Immature natural killer cell (primary cell): ENCODE measurements around the gene OXCT1. TPM values are rescaled to one million over a fixed set of nuclear protein-coding genes. Genes with fewer than 3 reads are reported as not detected.
"Not testable (repeated sequence)": the region's sequence is repeated elsewhere in the genome, so short reads cannot be mapped to it uniquely, and the experiment has no call there.

ENCODE experiments used
- DNase-seq, 3 donors: peaks; one replicate each; pipeline ENCODE4 v3.0.0; 2022; ENCODE audit warnings: mixed read lengths in 1 of 3
- H3K27ac Mint-ChIP-seq, 6 donors: one replicate each; pipeline ENCODE4 v1.8.0; 2020; ENCODE audit warnings: mixed read lengths in 6 of 6, mild to moderate bottlenecking in 5 of 6, inconsistent platforms in 4 of 6, moderate library complexity in 3 of 6
- H3K27me3 Mint-ChIP-seq, 3 donors: one replicate each; pipeline ENCODE4 v1.8.0; 2020 to 2021; ENCODE audit warnings: low read depth in 3 of 3, mild to moderate bottlenecking in 3 of 3, mixed read lengths in 3 of 3, moderate library complexity in 3 of 3, inconsistent platforms in 1 of 3
- H3K36me3 Mint-ChIP-seq, 3 donors: one replicate each; pipeline ENCODE4 v1.8.0; 2020; ENCODE audit warnings: mixed read lengths in 3 of 3, inconsistent platforms in 2 of 3, mild to moderate bottlenecking in 2 of 3
- H3K4me1 Mint-ChIP-seq, 2 donors: one replicate each; pipeline ENCODE4 v1.8.0; 2020; ENCODE audit warnings: inconsistent platforms in 2 of 2, mild to moderate bottlenecking in 2 of 2, mixed read lengths in 2 of 2, moderate library complexity in 1 of 2
- H3K4me3 Mint-ChIP-seq, 5 donors: one replicate each; pipeline ENCODE4 v1.8.0; 2020; ENCODE audit warnings: mild to moderate bottlenecking in 5 of 5, mixed read lengths in 5 of 5, inconsistent platforms in 3 of 5, moderate library complexity in 3 of 5
- H3K9me3 Mint-ChIP-seq, 6 donors: one replicate each; pipeline ENCODE4 v1.8.0; 2020; ENCODE audit warnings: mild to moderate bottlenecking in 6 of 6, mixed read lengths in 6 of 6, inconsistent platforms in 4 of 6, moderate library complexity in 3 of 6
- polyA plus RNA-seq, 3 donors: library from polyadenylated mRNA; unstranded; fragments of 300-500 nt; fragmentation: Illumina TruSeq; gene quantifications; one replicate each; pipeline ENCODE4 v1.2.3, GENCODE V29; 2021

OXCT1 gene
- polyA plus RNA-seq, 3 donors from 2014 or later: 16.6 to 25.3 (median 17.5) TPM

DNA sequence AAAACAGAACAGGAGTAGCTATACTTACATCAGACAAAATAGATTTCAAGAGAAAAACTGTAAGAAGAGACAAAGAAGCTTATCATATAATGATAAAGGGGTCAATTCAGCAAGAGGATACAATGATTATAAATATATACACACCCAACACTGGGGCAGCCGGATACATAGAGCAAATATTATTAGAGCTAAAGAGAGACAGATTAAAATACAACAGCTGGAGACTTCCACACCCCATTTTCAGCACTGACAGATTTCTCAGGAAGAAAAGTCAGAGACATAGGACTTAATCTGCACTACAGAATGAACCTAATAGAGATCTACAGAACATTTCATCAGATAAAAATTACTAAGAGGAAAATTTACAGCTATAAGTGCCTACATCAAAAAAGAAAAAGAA is 35.7 kb downstream of the OXCT1 start:
- no peak overlapping the region for H3K27ac Mint-ChIP-seq
- no peaks in the 10 kb centered on the region for H3K9me3 Mint-ChIP-seq
- H3K4me3 Mint-ChIP-seq: no peak overlapping the region
- H3K4me1 Mint-ChIP-seq: peaks cover 0 to 3% of the 10 kb centered on the region in 2 donors
- peaks cover 22 to 42% (median 29%) of the 10 kb centered on the region in 3 donors for H3K36me3 Mint-ChIP-seq
- H3K27me3 Mint-ChIP-seq: no peaks in the 10 kb centered on the region
- DNase-seq: no peak

DNA sequence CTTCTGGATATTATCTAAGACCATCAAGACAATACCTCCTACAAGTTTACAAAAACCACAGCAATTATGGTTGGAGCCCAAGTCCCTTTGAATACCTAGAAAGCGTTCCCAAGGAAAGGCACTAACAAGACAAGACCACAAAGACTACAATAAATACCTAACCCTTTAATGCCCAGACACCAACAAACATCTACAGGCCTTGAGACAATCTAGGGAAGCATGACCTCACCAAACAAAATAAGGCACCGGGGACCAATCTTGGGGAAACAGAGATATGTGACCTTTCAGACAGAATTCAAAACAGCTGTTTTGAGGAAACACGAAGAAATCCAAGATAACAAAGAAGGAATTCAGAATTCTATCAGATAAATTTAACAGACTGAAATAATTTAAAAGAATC is 37.8 kb downstream of the OXCT1 start:
- Mint-ChIP-seq H3K9me3 (no peaks in the 10 kb centered on the region), H3K36me3 (peaks cover 22 to 38% (median 29%) of the 10 kb centered on the region in 3 donors), H3K27ac (no peak overlapping the region), H3K27me3 (peaks cover 0 to 2% (median 0%) of the 10 kb centered on the region in 3 donors), H3K4me1 (peaks cover 0 to 3% of the 10 kb centered on the region in 2 donors), H3K4me3 (no peak overlapping the region)
- DNase-seq: no peak

DNA sequence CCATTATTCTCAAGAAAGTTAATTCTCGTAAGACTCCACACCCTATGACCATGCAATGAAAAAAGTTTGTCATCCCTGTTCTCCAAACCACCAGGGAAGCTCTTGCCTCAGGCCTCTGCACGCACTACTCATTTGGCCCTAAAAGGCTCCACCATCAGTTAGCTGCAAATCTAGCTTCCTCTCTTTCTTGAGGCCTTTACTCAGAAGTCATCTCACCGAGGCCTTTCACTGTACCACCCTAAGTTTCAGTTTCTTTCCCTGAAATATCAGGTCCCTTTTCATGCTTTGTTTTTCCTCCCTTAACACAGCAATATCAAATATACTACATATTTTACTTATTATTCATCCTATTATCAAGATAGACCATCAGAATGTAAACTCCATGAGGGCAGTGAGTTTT is 39.1 kb downstream of the OXCT1 start:
- Mint-ChIP-seq H3K4me1 (peaks cover 0 to 3% of the 10 kb centered on the region in 2 donors), H3K4me3 (no peak overlapping the region), H3K36me3 (peaks cover 27 to 43% (median 29%) of the 10 kb centered on the region in 3 donors), H3K9me3 (no peaks in the 10 kb centered on the region), H3K27me3 (peaks cover 0 to 2% (median 0%) of the 10 kb centered on the region in 3 donors), H3K27ac (no peak overlapping the region)
- DNase-seq: no peak

DNA sequence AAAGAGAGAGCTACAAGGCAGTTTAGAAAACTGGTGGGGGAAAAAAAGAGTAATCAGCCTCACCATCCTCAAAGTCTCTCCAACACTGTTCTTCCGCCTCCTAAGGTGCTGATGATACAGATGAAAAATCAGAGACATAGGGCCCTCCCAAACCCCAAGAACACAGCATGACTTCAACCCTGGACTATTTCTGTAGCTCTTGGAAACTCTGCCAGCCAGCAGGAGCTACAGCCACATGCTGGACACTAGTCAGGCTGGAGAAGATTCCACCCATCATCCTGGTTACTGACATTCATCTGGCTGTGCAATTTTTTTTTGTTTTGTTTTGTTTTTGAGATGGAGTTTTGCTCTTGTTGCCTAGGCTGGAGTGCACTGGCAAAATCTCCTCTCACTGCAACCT is 42.4 kb downstream of the OXCT1 start:
- H3K9me3 Mint-ChIP-seq: no peaks in the 10 kb centered on the region
- peaks cover 0 to 2% (median 2%) of the 10 kb centered on the region in 3 donors for H3K27me3 Mint-ChIP-seq
- DNase-seq: no peak
- peaks cover 0 to 3% of the 10 kb centered on the region in 2 donors for H3K4me1 Mint-ChIP-seq
- H3K4me3 Mint-ChIP-seq: no peak overlapping the region
- peaks cover 15 to 30% (median 20%) of the 10 kb centered on the region in 3 donors for H3K36me3 Mint-ChIP-seq
- no peak overlapping the region for H3K27ac Mint-ChIP-seq

DNA sequence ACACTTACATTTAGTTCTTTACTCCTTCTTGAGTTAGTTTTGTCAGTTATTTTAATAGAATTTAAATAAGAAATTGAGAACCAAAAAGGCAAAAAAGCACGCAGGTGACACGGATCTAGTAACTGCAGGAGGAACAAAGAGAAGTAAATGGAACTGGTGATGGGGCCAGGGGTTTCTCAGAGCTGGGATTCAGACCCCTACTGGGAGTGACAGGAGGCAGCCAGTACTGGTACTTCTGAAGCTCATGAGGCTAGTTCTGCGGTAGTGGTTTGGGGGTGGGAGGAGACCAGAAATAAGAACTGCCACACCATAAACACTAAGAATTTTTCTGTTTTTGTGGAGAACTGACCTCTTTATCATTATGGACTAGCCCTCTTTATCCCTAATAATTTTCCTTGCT is 48.2 kb downstream of the OXCT1 start:
- Mint-ChIP-seq H3K4me1 (peaks cover 2 to 5% of the 10 kb centered on the region in 2 donors), H3K27me3 (peaks cover 0 to 2% (median 0%) of the 10 kb centered on the region in 3 donors), H3K9me3 (no peaks in the 10 kb centered on the region), H3K4me3 (no peak overlapping the region), H3K36me3 (peaks cover 4 to 10% (median 10%) of the 10 kb centered on the region in 3 donors), H3K27ac (no peak overlapping the region)
- DNase-seq: no peak

DNA sequence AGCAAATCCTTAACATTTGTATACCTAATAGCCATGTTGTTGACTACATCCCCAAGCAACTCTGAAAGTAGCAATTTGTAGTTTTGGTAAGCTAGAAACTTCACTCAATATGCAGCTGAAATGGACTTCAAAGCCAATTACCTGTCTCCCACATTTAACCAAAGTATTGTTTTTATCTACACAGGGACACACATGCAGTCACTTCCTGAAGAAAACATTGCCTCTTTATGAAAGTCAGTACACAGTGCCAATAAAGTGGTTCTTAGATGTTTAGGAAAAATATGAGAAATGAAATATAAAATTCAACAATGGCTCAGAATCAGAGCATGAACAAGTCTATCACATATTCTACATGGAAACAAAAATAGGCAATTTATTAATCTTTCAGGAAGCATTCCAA is 49.2 kb downstream of the OXCT1 start:
- Mint-ChIP-seq H3K4me1 (peaks cover 2 to 5% of the 10 kb centered on the region in 2 donors), H3K27me3 (peaks cover 0 to 2% (median 0%) of the 10 kb centered on the region in 3 donors), H3K9me3 (no peaks in the 10 kb centered on the region), H3K36me3 (peaks cover 0 to 10% (median 5%) of the 10 kb centered on the region in 3 donors), H3K27ac (no peak overlapping the region), H3K4me3 (no peak overlapping the region)
- no peak for DNase-seq

DNA sequence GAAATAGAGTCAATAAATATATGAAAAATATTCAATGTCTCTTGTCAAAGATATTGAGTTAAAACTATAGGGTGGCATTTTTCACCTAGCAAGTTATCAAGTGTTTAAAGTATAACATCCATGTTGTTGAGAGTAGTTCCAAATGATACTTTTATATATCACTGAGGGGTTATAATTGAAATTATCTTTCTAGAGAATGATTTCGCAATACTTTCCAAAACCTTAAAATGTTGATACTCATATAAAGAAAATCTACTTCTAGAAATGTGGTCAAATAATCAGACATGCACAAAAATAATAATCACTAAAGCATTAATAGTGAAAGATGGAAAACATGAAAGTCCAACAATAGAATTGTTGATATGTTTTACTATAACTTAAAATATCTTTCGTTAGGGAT is 50.1 kb downstream of the OXCT1 start:
- no peak overlapping the region for H3K27ac Mint-ChIP-seq
- peaks cover 0 to 10% (median 5%) of the 10 kb centered on the region in 3 donors for H3K36me3 Mint-ChIP-seq
- H3K9me3 Mint-ChIP-seq: no peaks in the 10 kb centered on the region
- no peak for DNase-seq
- H3K27me3 Mint-ChIP-seq: no peaks in the 10 kb centered on the region
- H3K4me3 Mint-ChIP-seq: no peak overlapping the region
- H3K4me1 Mint-ChIP-seq: peaks cover 2 to 5% of the 10 kb centered on the region in 2 donors

DNA sequence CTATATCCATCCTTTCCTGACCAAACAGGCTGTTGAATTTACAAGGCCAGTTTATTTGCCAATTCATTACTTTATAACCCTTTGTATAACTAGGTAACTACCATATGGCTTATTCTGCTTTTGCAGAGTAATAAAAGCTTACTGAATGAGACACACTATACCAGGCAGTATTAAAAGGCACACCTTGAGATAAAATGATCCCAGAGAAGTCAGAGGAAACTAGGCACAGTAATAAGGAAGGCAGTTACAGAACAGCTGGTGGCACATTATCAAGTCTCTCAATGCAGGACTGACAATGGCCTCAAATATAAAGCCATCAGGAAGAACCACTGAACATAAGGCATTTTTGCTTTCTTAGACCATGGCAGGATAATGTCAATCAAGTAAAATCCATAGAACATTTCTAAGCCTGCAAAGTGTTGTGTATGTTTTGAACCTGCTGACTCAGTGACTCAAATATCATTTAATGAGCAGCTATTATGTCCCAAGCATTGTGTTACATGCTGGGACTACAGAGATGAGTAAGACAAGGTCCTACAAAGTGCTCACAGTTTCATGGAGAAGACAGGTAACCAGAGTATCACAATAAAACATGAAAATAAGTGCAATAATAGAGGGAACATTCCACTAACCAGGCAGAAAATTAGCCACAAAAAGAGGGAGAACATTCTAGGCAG is 52.5 kb downstream of the OXCT1 start:
- peak overlapping the region in 1 of 6 donors; percentile 73 for H3K27ac Mint-ChIP-seq
- H3K4me3 Mint-ChIP-seq: no peak overlapping the region

DNA sequence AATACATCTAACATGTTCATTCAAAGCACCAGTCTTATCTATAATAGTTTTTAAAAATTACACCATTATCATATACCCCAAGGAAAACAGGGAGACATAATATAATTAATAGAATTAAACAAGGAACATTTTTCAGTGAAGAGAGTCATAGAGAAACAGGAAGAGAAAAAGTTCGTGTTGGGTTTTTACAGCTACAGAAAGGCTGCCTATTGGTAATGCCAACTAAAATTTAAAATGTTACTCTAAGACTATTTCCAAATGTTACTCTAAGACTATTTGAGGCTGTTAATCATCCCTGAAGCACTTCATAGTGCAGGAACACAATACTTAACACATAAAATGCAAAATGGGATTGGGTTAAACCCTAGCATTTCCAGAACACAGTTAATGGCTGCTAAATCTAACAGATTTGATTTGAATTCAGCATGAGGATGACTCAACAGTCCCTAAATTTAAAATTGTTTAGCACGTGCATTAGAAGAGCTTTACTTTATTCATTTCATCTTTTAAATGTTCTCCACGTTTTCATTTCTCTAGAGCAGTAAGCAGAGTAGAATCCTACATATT is 54.5 kb downstream of the OXCT1 start:
- Mint-ChIP-seq H3K27me3 (no peaks in the 10 kb centered on the region), H3K27ac (no peak overlapping the region), H3K36me3 (peaks cover 0 to 5% (median 5%) of the 10 kb centered on the region in 3 donors), H3K4me3 (no peak overlapping the region), H3K9me3 (no peaks in the 10 kb centered on the region), H3K4me1 (peaks cover 0 to 10% of the 10 kb centered on the region in 2 donors)
- DNase-seq: no peak

More for the DNA sequence above, 52.5 kb downstream of the OXCT1 start:
- Mint-ChIP-seq H3K9me3 (no peaks in the 10 kb centered on the region), H3K36me3 (peaks cover 0 to 8% (median 5%) of the 10 kb centered on the region in 3 donors), H3K27me3 (no peaks in the 10 kb centered on the region), H3K4me1 (peaks cover 2 to 5% of the 10 kb centered on the region in 2 donors)
- no peak for DNase-seq

DNA sequence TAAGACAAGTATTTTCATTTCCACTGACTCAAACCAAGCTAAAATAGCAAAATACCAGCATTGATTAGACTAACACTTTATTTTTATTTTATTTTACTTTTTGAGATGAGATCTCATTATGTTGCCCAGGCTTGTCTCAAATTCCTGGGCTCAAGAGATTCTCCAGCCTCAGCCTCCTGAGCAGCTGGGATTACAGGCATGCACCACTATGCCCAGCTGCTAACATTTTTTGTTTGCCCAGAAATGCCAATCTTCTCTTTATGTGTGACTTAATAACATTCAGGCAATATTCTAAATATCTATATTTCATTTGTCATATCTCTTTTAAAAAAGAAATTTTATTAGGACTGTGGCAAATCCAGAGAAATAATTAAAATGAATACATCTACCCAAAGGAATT is 55.0 kb downstream of the OXCT1 start:
- Mint-ChIP-seq H3K4me1 (peaks cover under 1 to 14% of the 10 kb centered on the region in 2 donors), H3K36me3 (peaks cover 0 to 5% (median 5%) of the 10 kb centered on the region in 3 donors), H3K4me3 (no peak overlapping the region), H3K27ac (no peak overlapping the region), H3K27me3 (no peaks in the 10 kb centered on the region), H3K9me3 (no peaks in the 10 kb centered on the region)
- no peak for DNase-seq

DNA sequence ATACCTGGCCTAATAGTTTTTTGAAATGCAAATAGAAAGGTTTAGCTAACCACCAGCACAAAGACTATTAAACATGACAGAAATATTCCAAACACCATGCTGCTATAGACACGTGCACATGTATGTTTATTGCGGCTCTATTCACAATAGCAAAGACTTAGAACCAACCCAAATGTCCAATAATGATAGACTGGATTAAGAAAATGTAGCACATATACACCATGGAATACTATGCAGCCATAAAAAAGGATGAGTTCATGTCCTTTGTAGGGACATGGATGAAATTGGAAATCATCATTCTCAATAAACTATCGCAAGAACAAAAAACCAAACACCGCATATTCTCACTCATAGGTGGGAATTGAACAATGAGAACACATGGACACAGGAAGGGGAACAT is 55.9 kb downstream of the OXCT1 start:
- H3K27ac Mint-ChIP-seq, H3K9me3 Mint-ChIP-seq, H3K27me3 Mint-ChIP-seq, H3K4me3 Mint-ChIP-seq, DNase-seq, H3K36me3 Mint-ChIP-seq: not testable (repeated sequence)
- peaks cover 10 to 23% of the 10 kb centered on the region in 2 donors for H3K4me1 Mint-ChIP-seq

DNA sequence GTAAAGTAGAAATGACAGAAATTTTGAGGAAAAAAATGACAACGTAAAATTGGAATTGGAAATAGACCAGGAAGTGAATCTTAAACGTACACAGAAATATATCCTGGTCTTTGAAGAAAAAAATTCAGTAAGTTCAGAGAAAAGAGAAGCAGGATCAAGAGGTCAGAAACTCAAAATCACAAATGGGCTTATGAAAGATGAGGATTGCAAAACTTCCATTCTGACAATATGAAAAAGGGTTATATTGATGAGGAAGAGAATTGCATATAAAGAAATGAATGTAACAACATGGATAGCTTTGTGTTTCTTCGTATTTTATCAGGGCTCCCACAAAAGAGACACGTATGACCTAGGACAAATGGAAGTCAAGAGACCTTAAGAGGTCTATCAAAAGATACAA is 58.1 kb downstream of the OXCT1 start:
- Mint-ChIP-seq H3K4me3 (no peak overlapping the region), H3K9me3 (no peaks in the 10 kb centered on the region)

DNA sequence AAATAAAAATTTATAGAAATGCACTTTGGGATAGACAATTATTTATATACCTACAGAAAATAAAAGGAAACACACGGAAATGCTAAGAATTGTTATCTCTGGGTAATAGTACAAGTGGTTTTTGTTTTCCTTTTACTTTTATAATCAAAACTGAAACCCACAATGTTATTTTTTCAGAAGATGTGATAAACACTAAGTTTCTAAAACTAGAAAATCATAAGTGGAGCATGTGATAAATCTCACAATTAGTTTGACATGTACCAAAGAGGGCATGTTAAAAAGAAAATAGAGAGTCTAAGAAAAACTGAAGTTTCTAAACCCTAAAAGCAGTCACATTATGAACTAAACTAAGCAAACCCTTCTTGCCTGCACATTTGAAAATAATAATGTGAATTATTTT is 61.1 kb downstream of the OXCT1 start:
- peaks cover 24 to 32% (median 24%) of the 10 kb centered on the region in 3 donors for H3K36me3 Mint-ChIP-seq
- H3K9me3 Mint-ChIP-seq: no peaks in the 10 kb centered on the region
- H3K4me1 Mint-ChIP-seq: peaks cover 16 to 36% of the 10 kb centered on the region in 2 donors
- DNase-seq: no peak
- H3K27ac Mint-ChIP-seq: peak overlapping the region in 5 of 6 donors; percentile 16 to 64 (median 52)
- H3K4me3 Mint-ChIP-seq: peak overlapping the region in 2 of 5 donors; percentile 9 to 37
- H3K27me3 Mint-ChIP-seq: no peaks in the 10 kb centered on the region

More for the DNA sequence above, 58.1 kb downstream of the OXCT1 start:
- Mint-ChIP-seq H3K27ac (no peak overlapping the region), H3K4me1 (peaks cover 16 to 36% of the 10 kb centered on the region in 2 donors), H3K36me3 (peaks cover 0 to 4% (median 3%) of the 10 kb centered on the region in 3 donors), H3K27me3 (no peaks in the 10 kb centered on the region)
- DNase-seq: no peak

DNA sequence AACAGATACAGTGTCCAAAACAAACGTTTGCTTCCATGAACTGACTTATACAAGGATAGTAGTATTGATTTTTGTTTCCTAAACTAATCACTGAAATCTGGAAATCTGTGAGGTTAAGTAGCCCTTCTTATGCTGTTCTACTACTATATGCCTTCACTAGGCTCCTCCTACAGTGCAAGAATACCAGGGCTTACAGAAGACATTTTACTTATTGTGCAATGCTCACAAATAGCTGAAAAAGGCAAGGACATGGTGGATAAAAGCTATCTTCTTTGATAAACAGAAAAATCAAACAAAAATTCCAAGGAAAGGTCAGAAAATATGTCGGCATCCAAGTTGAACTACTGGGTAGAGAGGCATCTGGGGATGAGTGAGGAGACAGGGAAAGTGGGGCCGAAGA is 61.9 kb downstream of the OXCT1 start:
- H3K27ac Mint-ChIP-seq: peak overlapping the region in 1 of 6 donors; percentile 4
- no peaks in the 10 kb centered on the region for H3K9me3 Mint-ChIP-seq
- peaks cover 30 to 40% (median 33%) of the 10 kb centered on the region in 3 donors for H3K36me3 Mint-ChIP-seq
- no peaks in the 10 kb centered on the region for H3K27me3 Mint-ChIP-seq
- no peak for DNase-seq
- peaks cover 16 to 36% of the 10 kb centered on the region in 2 donors for H3K4me1 Mint-ChIP-seq
- no peak overlapping the region for H3K4me3 Mint-ChIP-seq
